Measurements from ENCODE around the gene PYCR2. TPM values are rescaled to one million over a fixed set of nuclear protein-coding genes. Genes with fewer than 3 reads are reported as not detected.

PYCR2 gene
- total and polyA plus RNA-seq, 2 of the 8 experiments (the other 6 are each of a cell fraction or from before 2014, with no cell fraction given): 79.3 to 84.6 TPM

GRCh38 chr1:225941942-225942222, 17.8 kb upstream of the PYCR2 start:
- H2BK15ac ChIP-seq (ENCODE audit: low read length): no peak overlapping the region
- H4K8ac ChIP-seq (ENCODE audit: extremely low read depth, insufficient read depth, low read length): no peak overlapping the region
- DNase-seq (ENCODE audit: low read depth in 1 of 2, low spot score in 2 of 2): no peak
- no peaks in the 10 kb centered on the region for H3K9me3 ChIP-seq (ENCODE audit: insufficient read depth in 2 of 2, low read depth in 1 of 2, low read length in 1 of 2)
- H3K79me2 ChIP-seq (ENCODE audit: control insufficient read depth in 1 of 2, insufficient read depth in 2 of 2, low read length in 2 of 2): no peaks in the 10 kb centered on the region
- no peak overlapping the region for H3K4me2 ChIP-seq (ENCODE audit: insufficient read depth in 1 of 2, low read depth in 2 of 2, low read length in 2 of 2)
- H3K56ac ChIP-seq (replicated peaks; ENCODE audit: insufficient read length, low read depth, low read length): no peak overlapping the region
- H4K5ac ChIP-seq (ENCODE audit: insufficient read length, low read depth, low read length): no peak overlapping the region
- POLR2A ChIA-PET (ENCODE audit: partially characterized antibody): interaction anchor here (0.7 to 3.4 kb wide), 4 partner anchors 9 to 164 kb away, joined by 3 to 16 read pairs (median 6); partner anchors contain the start of genes PYCR2 and SRP9
- no peak overlapping the region for H2BK20ac ChIP-seq (ENCODE audit: low read length)
- H3K23ac ChIP-seq (ENCODE audit: insufficient read length): no peak overlapping the region
- H2AK5ac ChIP-seq (ENCODE audit: low read depth, low read length): no peak overlapping the region
- no peaks in the 10 kb centered on the region for H3K36me3 ChIP-seq (ENCODE audit: control insufficient read depth in 2 of 4, insufficient read depth in 4 of 4, low read length in 3 of 4)
- H2AFZ ChIP-seq (ENCODE audit: low read length): no peak overlapping the region
- no peak overlapping the region for H3K27ac ChIP-seq (ENCODE audit: low read depth, low read length)
- no peak overlapping the region for H4K91ac ChIP-seq (replicated peaks; ENCODE audit: insufficient read length, low read length)
- peaks cover 0 to 12% (median 7%) of the 10 kb centered on the region in 4 experiments; a peak in 4 of 7 replicates for H3K27me3 ChIP-seq (replicated peaks in 1 of 4; ENCODE audit: control insufficient read depth in 3 of 4, extremely low read depth in 1 of 4, insufficient read depth in 3 of 4, low read length in 3 of 4)
- no peak overlapping the region for H3K14ac ChIP-seq (ENCODE audit: insufficient read length)
- no peak overlapping the region for H2BK5ac ChIP-seq (ENCODE audit: low read depth, low read length)
- CTCF ChIA-PET (ENCODE audit: partially characterized antibody): interaction anchor here (0.6 to 4.0 kb wide), 7 partner anchors 20 to 468 kb away, joined by 3 to 23 read pairs (median 7); no protein-coding TSS in a partner anchor
- H3K4me1 ChIP-seq (replicated peaks in 1 of 4; ENCODE audit: control insufficient read depth in 3 of 4, insufficient read depth in 4 of 4, low read length in 3 of 4): peaks cover 8 to 23% (median 15%) of the 10 kb centered on the region in 4 experiments
- H3K9ac ChIP-seq (replicated peaks in 1 of 4; ENCODE audit: extremely low read depth in 1 of 4, low read depth in 3 of 4, low read length in 3 of 4): no peak overlapping the region
- 78% methylated on average over 1 of the region's 1 CpG; no CpG with 5 or more reads in 1 of the 2 experiments for WGBS, 2 experiments (ENCODE audit: extremely low coverage in 1 of 2, insufficient coverage in 1 of 2, insufficient read length in 1 of 2, insufficient replicate concordance in 2 of 2, low coverage in 1 of 2, low lambda C conversion rate in 2 of 2, missing lambda C conversion rate in 1 of 2)
- no peak overlapping the region for H2BK120ac ChIP-seq (replicated peaks; ENCODE audit: low read depth, low read length)
- H3K18ac ChIP-seq (ENCODE audit: extremely low read depth, low read length): no peak overlapping the region
- no peak for FAIRE-seq
- H3K4ac ChIP-seq (replicated peaks; ENCODE audit: insufficient read length, low read depth, low read length): no peak overlapping the region
- H3K79me1 ChIP-seq (ENCODE audit: low read depth, low read length): no peaks in the 10 kb centered on the region
- H2BK12ac ChIP-seq (ENCODE audit: low read depth, low read length): no peak overlapping the region
- H3K23me2 ChIP-seq (ENCODE audit: low read depth, low read length): no peaks in the 10 kb centered on the region
- no peak overlapping the region for H3K4me3 ChIP-seq (ENCODE audit: extremely low read depth in 1 of 4, insufficient read depth in 2 of 4, low read depth in 3 of 4, low read length in 4 of 4)
- no peaks in the 10 kb centered on the region for H4K20me1 ChIP-seq (replicated peaks in 1 of 2; ENCODE audit: control insufficient read depth in 1 of 2, insufficient read depth in 2 of 2, low read length in 2 of 2)
- TF ChIP-seq EZH2 (IDR thresholded peaks at IDR 0.05; ENCODE audit: low read depth, low read length, severe bottlenecking) (no peak), ATF2 (IDR thresholded peaks at IDR 0.05; ENCODE audit: low read length) (no peak), CTCF (IDR thresholded peaks at IDR 0.05; ENCODE audit: control extremely low read depth in 1 of 3, insufficient read depth in 1 of 3, low read depth in 1 of 3, low read length in 3 of 3) (no peak), RAD21 (IDR thresholded peaks at IDR 0.05 in 1 of 2, conservative IDR thresholded peaks at IDR 0.05 in 1 of 2; ENCODE audit: low read depth in 2 of 2, low read length in 2 of 2) (no peak), NRF1 (IDR thresholded peaks at IDR 0.05; ENCODE audit: low read depth, low read length) (no peak), RFX5 (IDR thresholded peaks at IDR 0.05; ENCODE audit: borderline replicate concordance, low read depth, low read length) (no peak), KDM1A (IDR thresholded peaks at IDR 0.05; ENCODE audit: borderline replicate concordance, low read length) (no peak), TAF1 (IDR thresholded peaks at IDR 0.05; ENCODE audit: low read depth, low read length) (no peak), CHD2 (IDR thresholded peaks at IDR 0.05; ENCODE audit: low read length) (no peak)
